NCI-H524 (cell line): ENCODE data around the gene SLC6A17.

ENCODE experiments used
- DNase-seq, 2 experiments: peaks; one replicate each; lab custom pipeline; 2025; lab: John Stamatoyannopoulos, UW

Gene SLC6A17

GRCh38 chr1:110220324-110220723 lies 70.0 kb downstream of the SLC6A17 start:
- DNase-seq = no peak

GRCh38 chr1:110221119-110221518 lies 70.8 kb downstream of the SLC6A17 start:
- no peak for DNase-seq

GRCh38 chr1:110223127-110223526 lies 72.8 kb downstream of the SLC6A17 start:
- no peak for DNase-seq

- DNase-seq = no peak
Observed at GRCh38 chr1:110223581-110223980, 73.3 kb downstream of the SLC6A17 start.

GRCh38 chr1:110224240-110224995 lies 74.1 kb downstream of the SLC6A17 start:
- no peak for DNase-seq

GRCh38 chr1:110225212-110225611 lies 74.9 kb downstream of the SLC6A17 start:
- no peak for DNase-seq

- no peak for DNase-seq
Observed at GRCh38 chr1:110225756-110226404, 75.6 kb downstream of the SLC6A17 start.

- DNase-seq = no peak
Observed at GRCh38 chr1:110227774-110228173, 77.5 kb downstream of the SLC6A17 start.

- no peak for DNase-seq
Observed at GRCh38 chr1:110228381-110228780, 78.1 kb downstream of the SLC6A17 start.

- no peak for DNase-seq
Observed at GRCh38 chr1:110228869-110229268, 78.6 kb downstream of the SLC6A17 start.

- DNase-seq = no peak
Observed at GRCh38 chr1:110229348-110230001, 79.2 kb downstream of the SLC6A17 start.

GRCh38 chr1:110230381-110231199 lies 80.3 kb downstream of the SLC6A17 start:
- no peak for DNase-seq

GRCh38 chr1:110233861-110234260 lies 83.6 kb downstream of the SLC6A17 start:
- DNase-seq = peak; percentile 59 to 79

- no peak for DNase-seq
Observed at GRCh38 chr1:110234691-110235090, 84.4 kb downstream of the SLC6A17 start.

GRCh38 chr1:110235181-110235833 lies 85.0 kb downstream of the SLC6A17 start:
- DNase-seq = no peak

- DNase-seq = no peak
Observed at GRCh38 chr1:110235834-110236682, 85.8 kb downstream of the SLC6A17 start.

- DNase-seq = no peak
Observed at GRCh38 chr1:110237386-110238152, 87.3 kb downstream of the SLC6A17 start.

- DNase-seq = peak in 1 of 2 experiments; percentile 3
Observed at GRCh38 chr1:110239441-110240430, 89.4 kb downstream of the SLC6A17 start.
